ENCODE results near the gene DAZAP1. TPM values are rescaled to one million over a fixed set of nuclear protein-coding genes. Genes with fewer than 3 reads are reported as not detected.

DAZAP1 gene
- total and polyA plus RNA-seq, 7 donors: 28.2 to 132 (median 51.1) TPM

DNA sequence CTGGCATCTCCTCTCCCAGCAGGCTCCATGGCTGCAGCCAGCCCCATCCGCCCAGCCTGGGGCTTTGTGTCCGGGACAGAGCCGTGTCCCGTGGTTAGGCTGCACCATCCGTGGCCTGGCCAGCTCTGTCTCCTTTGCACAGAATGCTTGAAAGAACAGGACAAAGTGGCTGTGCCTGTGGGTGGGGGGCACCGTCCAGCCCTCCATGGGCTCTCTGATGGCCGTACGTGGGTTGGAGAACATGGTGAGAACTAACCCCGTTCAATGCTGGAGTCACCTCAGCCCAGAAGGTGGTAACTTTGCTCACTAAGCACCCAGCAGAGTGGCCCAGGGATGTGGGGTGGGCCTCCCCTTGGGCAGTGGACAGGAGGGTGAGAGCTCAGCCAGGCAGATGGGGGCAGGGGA is 33.6 kb downstream of the DAZAP1 start:
- WGBS, 2 donors: 92% methylated on average over 9 of the region's 9 CpGs
- Histone ChIP-seq H3K4me1 (peaks cover 0 to 47% (median 42%) of the 10 kb centered on the region in 4 donors), H3K27me3 (peaks cover 8 to 11% (median 9%) of the 10 kb centered on the region in 3 donors), H3K27ac (no peak overlapping the region), H3K9me3 (no peaks in the 10 kb centered on the region), H3K4me3 (no peak overlapping the region), H3K36me3 (peaks cover 20 to 36% (median 26%) of the 10 kb centered on the region in 4 donors)
- intact Hi-C loops (cut with DNase I): no loop called here
- TF ChIP-seq, protein P1, sequence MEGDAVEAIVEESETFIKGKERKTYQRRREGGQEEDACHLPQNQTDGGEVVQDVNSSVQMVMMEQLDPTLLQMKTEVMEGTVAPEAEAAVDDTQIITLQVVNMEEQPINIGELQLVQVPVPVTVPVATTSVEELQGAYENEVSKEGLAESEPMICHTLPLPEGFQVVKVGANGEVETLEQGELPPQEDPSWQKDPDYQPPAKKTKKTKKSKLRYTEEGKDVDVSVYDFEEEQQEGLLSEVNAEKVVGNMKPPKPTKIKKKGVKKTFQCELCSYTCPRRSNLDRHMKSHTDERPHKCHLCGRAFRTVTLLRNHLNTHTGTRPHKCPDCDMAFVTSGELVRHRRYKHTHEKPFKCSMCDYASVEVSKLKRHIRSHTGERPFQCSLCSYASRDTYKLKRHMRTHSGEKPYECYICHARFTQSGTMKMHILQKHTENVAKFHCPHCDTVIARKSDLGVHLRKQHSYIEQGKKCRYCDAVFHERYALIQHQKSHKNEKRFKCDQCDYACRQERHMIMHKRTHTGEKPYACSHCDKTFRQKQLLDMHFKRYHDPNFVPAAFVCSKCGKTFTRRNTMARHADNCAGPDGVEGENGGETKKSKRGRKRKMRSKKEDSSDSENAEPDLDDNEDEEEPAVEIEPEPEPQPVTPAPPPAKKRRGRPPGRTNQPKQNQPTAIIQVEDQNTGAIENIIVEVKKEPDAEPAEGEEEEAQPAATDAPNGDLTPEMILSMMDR (IDR thresholded peaks at IDR 0.05): no peak
- DNase-seq: no peak

DNA sequence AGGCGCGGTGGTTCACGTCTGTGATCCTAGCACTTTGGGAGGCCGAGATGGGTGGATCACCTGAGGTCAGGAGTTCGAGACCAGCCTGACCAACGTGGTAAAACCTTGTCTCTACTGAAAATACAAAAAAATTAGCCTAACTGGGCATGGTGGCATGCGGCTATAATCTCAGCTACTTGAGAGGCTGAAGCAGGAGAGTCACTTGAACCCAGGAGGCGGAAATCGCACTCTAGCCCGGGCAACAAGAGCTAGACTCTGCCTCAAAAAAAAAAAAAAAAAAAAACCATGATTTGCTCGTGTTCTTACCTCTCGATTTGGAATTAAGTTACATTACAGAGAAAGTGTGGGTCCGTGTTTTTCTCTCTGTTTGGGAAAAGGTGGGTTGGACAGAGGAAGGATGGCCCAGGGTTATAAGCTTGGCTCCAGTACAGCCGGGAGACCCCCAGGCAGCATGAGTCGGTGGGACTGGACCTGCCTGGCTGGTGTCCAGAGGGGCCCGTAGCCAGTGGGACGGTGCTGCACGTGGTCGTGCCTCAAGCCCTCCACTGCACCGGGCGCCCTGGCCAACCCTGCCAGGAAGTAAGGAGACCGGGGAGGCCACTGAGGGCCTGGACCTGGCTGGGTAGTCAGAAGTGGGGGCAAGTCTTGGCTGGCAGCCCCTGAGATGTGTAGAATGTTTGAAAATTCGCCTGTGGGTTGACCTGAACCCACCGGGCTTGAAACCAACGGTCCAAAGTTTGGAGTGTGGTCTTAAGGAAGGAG is 34.5 kb downstream of the DAZAP1 start:
- Histone ChIP-seq H3K36me3 (peaks cover 20 to 36% (median 26%) of the 10 kb centered on the region in 4 donors), H3K9me3 (no peaks in the 10 kb centered on the region), H3K27ac (no peak overlapping the region), H3K27me3 (peaks cover 16 to 19% (median 17%) of the 10 kb centered on the region in 3 donors), H3K4me1 (peaks cover 0 to 56% (median 51%) of the 10 kb centered on the region in 4 donors), H3K4me3 (no peak overlapping the region)
- DNase-seq: no peak
- WGBS, 2 donors: 86 to 90% methylated on average over 25 of the region's 25 CpGs
- intact Hi-C loops (cut with DNase I): no loop called here
- TF ChIP-seq EP300 (IDR thresholded peaks at IDR 0.05) (no peak), POLR2A (IDR thresholded peaks at IDR 0.05) (no peak)
- TF ChIP-seq, protein P1 (IDR thresholded peaks at IDR 0.05): no peak

DNA sequence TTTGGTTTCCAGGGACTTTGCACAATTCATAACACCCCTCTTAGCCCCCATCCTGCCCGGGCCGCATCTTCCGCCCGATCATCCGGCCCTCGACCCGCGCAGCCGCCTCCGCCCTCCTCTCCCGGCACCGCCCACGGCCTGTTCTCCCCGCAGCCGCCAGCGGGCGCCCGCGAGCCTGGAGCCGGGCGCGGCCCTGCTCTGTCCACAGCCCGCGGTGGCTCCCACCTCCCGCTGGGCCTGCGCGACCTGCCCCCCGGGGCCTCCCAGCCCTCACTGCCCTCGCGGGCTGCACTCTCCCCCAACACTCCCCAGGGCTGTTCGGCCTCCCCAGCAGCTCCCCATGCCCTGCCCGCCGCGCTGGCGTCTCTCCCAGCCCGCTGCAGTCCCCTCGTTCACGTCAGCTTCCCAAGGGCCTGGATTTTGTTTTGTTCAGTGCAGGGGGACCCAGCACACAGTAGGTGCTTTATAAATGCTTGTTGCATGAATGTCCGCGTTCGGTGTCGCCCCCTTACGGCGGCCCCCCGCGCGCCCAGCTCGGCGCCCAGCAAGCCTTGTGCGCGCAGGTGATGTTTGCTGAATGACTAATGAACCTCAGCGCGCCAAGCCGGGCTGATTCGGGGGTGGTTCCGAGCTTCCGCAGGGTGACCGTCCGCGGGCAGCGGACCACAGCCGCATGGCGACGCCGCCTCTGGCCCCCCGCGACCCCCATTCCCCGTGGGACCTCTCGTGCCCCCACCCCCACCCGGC is 38.0 kb downstream of the DAZAP1 start:
- intact Hi-C loops (cut with DNase I): loop anchor here (5.0 kb wide), 1 partner anchor 62 kb away; no protein-coding TSS in a partner anchor
- H3K9me3 ChIP-seq: no peaks in the 10 kb centered on the region
- 1 to 3% methylated on average over 70 of the region's 70 CpGs for WGBS, 2 donors
- peak overlapping the region in 2 of 4 donors; percentile 7 to 22 for H3K27ac ChIP-seq
- TF ChIP-seq, protein P1 (IDR thresholded peaks at IDR 0.05): peak; percentile 29 to 98 (median 65)
- no peak for TF ChIP-seq POLR2AphosphoS5 (IDR thresholded peaks at IDR 0.05)
- peak overlapping the region in 3 of 4 donors; percentile 33 to 43 (median 43) for H3K4me3 ChIP-seq
- H3K4me1 ChIP-seq: peaks cover 0 to 41% (median 33%) of the 10 kb centered on the region in 4 donors
- peaks cover 12 to 26% (median 16%) of the 10 kb centered on the region in 4 donors for H3K36me3 ChIP-seq
- DNase-seq: no peak
- peaks cover 44 to 54% (median 51%) of the 10 kb centered on the region in 3 donors for H3K27me3 ChIP-seq

DNA sequence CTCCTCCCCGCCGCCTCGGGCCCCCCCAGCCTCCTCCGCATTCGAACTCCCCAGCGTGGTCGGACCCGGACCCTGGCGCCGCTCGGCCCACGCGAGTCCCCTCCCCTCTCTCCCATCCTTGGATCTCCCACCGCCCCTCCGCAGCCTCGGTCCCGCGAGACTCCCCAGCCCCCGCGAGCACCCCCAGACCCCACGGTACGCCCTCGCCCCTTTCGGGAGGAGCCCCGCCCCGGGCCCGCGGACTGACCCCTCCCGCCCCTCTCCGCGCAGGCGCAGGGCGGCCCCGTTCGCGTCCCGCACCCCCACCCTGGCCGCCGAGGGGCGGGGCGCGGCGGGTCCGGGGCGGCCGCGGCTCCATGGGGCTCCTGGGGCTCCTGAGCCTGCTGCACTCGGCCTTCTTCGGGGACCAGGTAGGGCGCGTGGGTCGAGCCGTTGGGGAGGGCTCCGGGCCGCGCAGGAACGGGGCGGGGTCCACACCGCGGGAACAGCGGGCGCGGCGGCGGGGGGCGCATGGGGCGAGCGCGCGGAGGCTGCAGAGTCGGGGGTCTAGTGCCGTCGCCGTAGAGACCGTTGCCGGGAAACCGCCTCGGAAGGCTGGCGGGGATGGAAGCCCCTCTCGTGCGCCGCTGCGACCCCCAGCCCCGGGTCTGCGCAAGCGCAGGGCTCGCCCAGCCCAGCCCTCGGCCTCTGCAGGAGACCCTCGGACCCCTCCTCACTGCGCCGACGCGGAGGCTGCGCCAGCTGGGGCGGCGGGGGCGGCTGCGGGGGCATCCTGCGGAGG is 38.7 kb downstream of the DAZAP1 start:
- DNase-seq: no peak
- intact Hi-C loops (cut with DNase I): loop anchor here (5.0 kb wide), 1 partner anchor 61 kb away; no protein-coding TSS in a partner anchor
- no peaks in the 10 kb centered on the region for H3K9me3 ChIP-seq
- peaks cover 52 to 62% (median 58%) of the 10 kb centered on the region in 3 donors for H3K27me3 ChIP-seq
- H3K36me3 ChIP-seq: peaks cover 4 to 19% (median 8%) of the 10 kb centered on the region in 4 donors
- peaks cover 0 to 34% (median 27%) of the 10 kb centered on the region in 4 donors for H3K4me1 ChIP-seq
- no peak overlapping the region for H3K27ac ChIP-seq
- TF ChIP-seq EP300 (IDR thresholded peaks at IDR 0.05): no peak
- TF ChIP-seq, protein P1 (IDR thresholded peaks at IDR 0.05): no peak
- no peak for TF ChIP-seq POLR2A (IDR thresholded peaks at IDR 0.05)
- TF ChIP-seq POLR2AphosphoS5 (IDR thresholded peaks at IDR 0.05): no peak
- H3K4me3 ChIP-seq: peak overlapping the region in 3 of 4 donors; percentile 33 to 43 (median 43)
- WGBS, 2 donors: 2 to 4% methylated on average over 99 of the region's 99 CpGs
